ENCODE measurements around the gene ARHGAP33.

Gene ARHGAP33

DNA sequence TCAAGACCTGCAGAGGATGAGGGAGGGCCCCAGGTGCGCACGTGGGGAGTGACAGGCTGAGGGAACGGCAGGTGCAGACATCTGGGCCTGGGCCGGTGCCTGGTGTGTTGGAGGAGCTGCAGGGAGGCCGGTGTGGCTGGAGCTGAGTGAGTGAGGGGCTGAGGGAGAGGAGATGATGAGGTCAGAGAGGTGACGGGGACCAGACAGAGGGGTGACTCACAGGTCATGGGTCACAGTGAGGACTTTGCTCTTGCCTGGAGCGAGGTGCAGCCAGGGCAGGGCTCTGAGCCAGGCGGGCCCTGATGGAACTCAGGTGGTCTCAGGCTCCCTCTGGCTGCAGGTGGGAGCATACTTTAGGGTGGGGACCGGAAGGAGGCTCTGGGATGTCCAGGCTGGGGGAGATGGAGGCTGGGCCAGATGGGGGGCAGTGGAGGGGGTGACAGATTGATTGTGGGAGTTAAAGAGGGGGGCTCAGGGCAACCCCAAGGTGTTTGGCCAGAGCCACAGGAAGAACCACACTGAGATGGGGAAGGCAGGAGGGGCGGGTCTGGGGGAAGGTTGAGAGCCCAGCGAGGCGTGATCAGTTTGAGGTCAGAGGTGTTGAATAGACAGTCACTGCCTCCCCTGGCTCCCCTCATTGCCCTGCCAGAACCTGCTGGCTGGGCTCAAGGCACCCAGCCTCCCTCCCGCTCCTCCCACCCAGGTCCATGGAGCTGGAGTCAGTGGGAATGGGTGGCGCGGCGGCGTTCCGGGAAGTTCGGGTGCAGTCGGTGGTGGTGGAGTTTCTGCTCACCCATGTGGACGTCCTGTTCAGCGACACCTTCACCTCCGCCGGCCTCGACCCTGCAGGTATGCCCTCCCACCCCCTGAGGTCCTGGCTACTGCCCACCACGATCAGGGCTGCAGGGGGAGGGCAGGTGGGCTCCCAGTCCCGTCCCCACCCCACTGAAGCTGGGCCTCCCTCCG, 8.4 kb downstream of the ARHGAP33 start:
- Histone ChIP-seq H3K9me3 (ENCODE audit: insufficient read depth, low read length) (no peaks in the 10 kb centered on the region), H3K27ac (ENCODE audit: low read length) (no peak overlapping the region), H3K4me1 (ENCODE audit: low read length) (peaks cover 25% of the 10 kb centered on the region), H3K36me3 (replicated peaks; ENCODE audit: low read depth, low read length) (no peaks in the 10 kb centered on the region), H3K9ac (ENCODE audit: low read length) (no peak overlapping the region), H3K27me3 (ENCODE audit: low read depth, low read length) (no peaks in the 10 kb centered on the region), H3K4me3 (ENCODE audit: low read length) (no peak overlapping the region), H3K4me2 (ENCODE audit: low read length) (peak overlapping the region; percentile 27; the same call in 1 of the 2 replicates), H3K79me2 (ENCODE audit: low read length) (no peaks in the 10 kb centered on the region), H4K20me1 (ENCODE audit: insufficient read depth, low read length) (no peaks in the 10 kb centered on the region), H2AFZ (ENCODE audit: low read depth, low read length) (no peak overlapping the region)
- TF ChIP-seq EZH2phosphoT487 (IDR thresholded peaks at IDR 0.05; ENCODE audit: low read depth) = no peak
- TF ChIP-seq, protein P1, sequence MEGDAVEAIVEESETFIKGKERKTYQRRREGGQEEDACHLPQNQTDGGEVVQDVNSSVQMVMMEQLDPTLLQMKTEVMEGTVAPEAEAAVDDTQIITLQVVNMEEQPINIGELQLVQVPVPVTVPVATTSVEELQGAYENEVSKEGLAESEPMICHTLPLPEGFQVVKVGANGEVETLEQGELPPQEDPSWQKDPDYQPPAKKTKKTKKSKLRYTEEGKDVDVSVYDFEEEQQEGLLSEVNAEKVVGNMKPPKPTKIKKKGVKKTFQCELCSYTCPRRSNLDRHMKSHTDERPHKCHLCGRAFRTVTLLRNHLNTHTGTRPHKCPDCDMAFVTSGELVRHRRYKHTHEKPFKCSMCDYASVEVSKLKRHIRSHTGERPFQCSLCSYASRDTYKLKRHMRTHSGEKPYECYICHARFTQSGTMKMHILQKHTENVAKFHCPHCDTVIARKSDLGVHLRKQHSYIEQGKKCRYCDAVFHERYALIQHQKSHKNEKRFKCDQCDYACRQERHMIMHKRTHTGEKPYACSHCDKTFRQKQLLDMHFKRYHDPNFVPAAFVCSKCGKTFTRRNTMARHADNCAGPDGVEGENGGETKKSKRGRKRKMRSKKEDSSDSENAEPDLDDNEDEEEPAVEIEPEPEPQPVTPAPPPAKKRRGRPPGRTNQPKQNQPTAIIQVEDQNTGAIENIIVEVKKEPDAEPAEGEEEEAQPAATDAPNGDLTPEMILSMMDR (IDR thresholded peaks at IDR 0.05; ENCODE audit: low read depth, low read length) = no peak

DNA sequence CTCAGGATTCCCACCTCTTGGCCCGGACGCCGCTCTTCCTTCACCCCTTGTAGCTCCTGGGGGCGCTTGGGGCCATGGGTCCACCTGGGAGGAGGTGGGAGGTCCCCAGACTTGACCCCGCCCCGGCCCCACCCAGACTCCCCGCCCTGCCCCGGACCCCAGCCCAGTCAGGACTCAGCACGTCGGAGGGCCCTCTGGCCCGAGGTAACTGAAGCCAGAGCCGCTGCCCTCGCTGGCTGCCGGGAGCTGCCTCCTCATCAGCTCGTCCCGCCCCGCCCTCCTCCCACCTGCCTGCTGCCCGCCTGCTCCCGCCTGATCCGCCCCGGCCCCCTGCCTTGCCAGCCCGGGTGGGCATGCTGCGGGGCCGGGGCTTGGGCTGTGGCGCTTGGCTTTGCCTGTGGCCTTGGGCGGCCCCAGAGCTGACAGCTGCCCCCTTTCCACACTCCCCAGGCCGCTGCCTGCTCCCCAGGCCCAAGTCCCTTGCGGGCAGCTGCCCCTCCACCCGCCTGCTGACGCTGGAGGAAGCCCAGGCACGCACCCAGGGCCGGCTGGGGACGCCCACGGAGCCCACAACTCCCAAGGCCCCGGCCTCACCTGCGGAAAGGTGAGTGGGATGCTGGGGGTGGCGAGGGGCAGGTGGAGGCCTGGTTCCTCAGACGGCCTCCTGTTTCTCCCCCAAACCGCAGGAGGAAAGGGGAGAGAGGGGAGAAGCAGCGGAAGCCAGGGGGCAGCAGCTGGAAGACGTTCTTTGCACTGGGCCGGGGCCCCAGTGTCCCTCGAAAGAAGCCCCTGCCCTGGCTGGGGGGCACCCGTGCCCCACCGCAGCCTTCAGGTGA, 9.4 kb downstream of the ARHGAP33 start:
- Histone ChIP-seq H3K9ac (ENCODE audit: low read length) (no peak overlapping the region), H3K27ac (ENCODE audit: low read length) (no peak overlapping the region), H2AFZ (ENCODE audit: low read depth, low read length) (no peak overlapping the region), H3K27me3 (ENCODE audit: low read depth, low read length) (no peaks in the 10 kb centered on the region), H3K79me2 (ENCODE audit: low read length) (no peaks in the 10 kb centered on the region), H3K4me1 (ENCODE audit: low read length) (peaks cover 16% of the 10 kb centered on the region), H3K4me3 (ENCODE audit: low read length) (no peak overlapping the region), H3K4me2 (ENCODE audit: low read length) (no peak overlapping the region), H3K9me3 (ENCODE audit: insufficient read depth, low read length) (no peaks in the 10 kb centered on the region), H4K20me1 (ENCODE audit: insufficient read depth, low read length) (no peaks in the 10 kb centered on the region), H3K36me3 (replicated peaks; ENCODE audit: low read depth, low read length) (no peaks in the 10 kb centered on the region)
- TF ChIP-seq, protein P1 (IDR thresholded peaks at IDR 0.05; ENCODE audit: low read depth, low read length) = no peak
- no peak for TF ChIP-seq EZH2phosphoT487 (IDR thresholded peaks at IDR 0.05; ENCODE audit: low read depth)

DNA sequence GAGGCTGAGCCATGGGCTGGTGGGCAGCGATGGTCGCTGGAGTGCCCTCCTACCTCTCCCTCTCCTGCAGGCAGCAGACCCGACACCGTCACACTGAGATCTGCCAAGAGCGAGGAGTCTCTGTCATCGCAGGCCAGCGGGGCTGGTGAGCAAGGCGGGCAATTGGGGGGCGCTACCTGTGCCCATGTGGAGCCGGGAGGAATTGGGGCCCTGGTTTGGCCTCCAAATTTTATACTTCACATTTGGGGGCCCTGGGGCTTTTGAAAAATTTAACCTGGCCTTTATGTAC, 9.9 kb downstream of the ARHGAP33 start:
- Histone ChIP-seq H3K4me3 (ENCODE audit: low read length) (no peak overlapping the region), H3K27me3 (ENCODE audit: low read depth, low read length) (no peaks in the 10 kb centered on the region), H3K27ac (ENCODE audit: low read length) (no peak overlapping the region), H3K79me2 (ENCODE audit: low read length) (no peaks in the 10 kb centered on the region), H2AFZ (ENCODE audit: low read depth, low read length) (no peak overlapping the region), H3K4me2 (ENCODE audit: low read length) (no peak overlapping the region), H3K4me1 (ENCODE audit: low read length) (peaks cover 12% of the 10 kb centered on the region), H3K9me3 (ENCODE audit: insufficient read depth, low read length) (no peaks in the 10 kb centered on the region), H3K36me3 (replicated peaks; ENCODE audit: low read depth, low read length) (no peaks in the 10 kb centered on the region), H4K20me1 (ENCODE audit: insufficient read depth, low read length) (no peaks in the 10 kb centered on the region), H3K9ac (ENCODE audit: low read length) (no peak overlapping the region)
- no peak for TF ChIP-seq EZH2phosphoT487 (IDR thresholded peaks at IDR 0.05; ENCODE audit: low read depth)
- TF ChIP-seq, protein P1 (IDR thresholded peaks at IDR 0.05; ENCODE audit: low read depth, low read length) = no peak

All from OCI-LY3 (cell line).